HS-5 (cell line): ENCODE measurements around the gene B4GALT5.
"Not testable (repeated sequence)": the region's sequence is repeated elsewhere in the genome, so short reads cannot be mapped to it uniquely, and the experiment has no call there.

Experiments used
- DNase-seq: peaks from one replicate; pipeline ENCODE4 v3.0.0-alpha.2; 2012; ENCODE audit warnings: low read depth

B4GALT5 gene

DNA sequence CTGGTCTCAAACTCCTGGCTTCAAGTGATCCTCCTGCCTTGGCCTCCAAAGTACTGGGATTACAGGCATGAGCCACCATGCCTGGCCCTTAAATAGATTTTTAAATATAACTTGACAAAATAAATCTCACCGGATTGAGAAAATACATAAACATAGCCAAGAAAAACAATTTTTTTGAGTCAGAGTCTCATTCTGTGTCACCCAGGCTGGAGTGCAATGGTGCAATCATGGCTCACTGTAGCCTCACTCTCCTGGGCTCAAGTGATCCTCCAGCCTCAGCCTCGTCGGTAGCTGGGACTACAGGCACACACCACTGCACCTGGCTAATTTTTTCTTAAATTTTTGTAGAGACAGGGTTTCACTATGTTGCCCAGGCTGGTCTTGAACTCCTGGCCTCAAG is 85.4 kb downstream of the B4GALT5 start:
- DNase-seq: not testable (repeated sequence)

DNA sequence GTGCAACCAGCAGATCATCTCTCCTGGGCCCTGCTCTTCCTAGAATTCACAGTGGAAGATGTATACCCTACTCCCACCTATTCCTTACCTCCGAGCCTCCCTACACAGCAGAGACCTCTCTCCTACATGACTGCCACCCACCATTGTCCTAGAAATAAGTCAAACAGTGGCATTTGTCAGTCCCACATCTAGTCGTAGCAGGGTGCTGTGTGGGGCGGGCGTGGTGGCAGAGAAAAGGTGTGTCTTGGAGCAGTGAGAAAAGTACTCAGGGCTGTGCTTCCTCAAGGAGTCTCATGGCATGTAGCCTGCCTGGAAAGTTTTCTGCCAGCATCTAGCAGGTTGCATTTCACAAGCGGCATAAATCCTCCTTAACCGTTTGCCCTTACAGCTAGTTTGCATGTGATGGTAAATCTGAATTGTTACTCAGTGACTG is 86.3 kb downstream of the B4GALT5 start:
- DNase-seq: no peak

DNA sequence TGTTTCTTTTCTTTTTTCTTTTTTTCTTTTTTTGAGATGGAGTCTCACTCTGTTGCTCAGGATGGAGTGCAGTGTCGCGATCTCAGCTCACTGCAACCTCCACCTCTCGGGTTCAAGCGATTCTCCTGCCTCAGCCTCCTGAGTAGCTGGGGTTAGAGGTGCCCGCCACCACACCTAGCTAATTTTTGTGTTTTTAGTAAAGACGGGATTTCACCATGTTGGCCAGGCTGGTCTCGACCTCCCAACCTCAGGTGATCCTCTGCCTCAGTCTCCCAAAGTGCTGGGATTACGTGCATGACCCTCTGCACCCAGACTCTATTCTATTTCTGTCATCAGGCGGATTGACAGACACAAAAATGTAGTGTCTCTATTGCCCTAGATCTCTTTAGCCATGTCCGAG is 88.7 kb downstream of the B4GALT5 start:
- DNase-seq: not testable (repeated sequence)

DNA sequence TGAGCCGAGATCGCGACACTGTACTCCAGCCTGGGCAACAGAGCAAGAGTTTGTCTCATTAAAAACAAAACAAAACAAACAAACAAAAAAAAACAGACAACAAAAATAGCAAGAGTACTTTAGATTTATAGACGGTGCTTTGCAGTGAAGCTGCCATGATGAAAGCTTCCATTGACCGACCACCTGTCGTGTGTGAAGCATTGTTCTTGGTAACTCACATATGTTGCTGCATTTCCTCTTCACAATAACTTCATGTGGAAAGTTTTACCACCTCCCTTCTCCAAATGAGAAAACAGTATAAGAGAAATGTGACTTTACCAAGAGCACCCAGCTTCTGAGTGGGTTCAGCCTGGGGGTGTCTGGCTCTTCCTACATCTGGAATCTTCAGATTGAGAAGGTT is 89.4 kb downstream of the B4GALT5 start:
- DNase-seq: no peak

DNA sequence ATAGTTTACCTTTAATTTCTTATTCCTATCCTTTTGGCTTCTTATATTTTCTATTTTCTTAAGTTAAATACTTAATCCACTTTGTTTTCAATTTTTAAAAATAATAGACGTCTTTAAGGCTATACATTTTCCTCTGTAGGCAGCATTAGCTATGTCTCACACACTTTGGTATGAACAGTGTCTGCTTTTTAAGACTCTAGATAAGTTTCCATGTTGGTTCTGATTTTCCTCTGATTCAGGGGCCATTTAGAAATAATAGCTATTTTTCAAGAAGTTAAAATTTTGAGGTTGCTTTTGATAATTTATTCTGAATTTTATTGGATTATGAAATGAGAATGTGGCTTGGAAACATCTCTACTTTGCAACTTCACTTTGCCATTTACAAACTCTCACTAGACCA is 91.4 kb downstream of the B4GALT5 start:
- no peak for DNase-seq

DNA sequence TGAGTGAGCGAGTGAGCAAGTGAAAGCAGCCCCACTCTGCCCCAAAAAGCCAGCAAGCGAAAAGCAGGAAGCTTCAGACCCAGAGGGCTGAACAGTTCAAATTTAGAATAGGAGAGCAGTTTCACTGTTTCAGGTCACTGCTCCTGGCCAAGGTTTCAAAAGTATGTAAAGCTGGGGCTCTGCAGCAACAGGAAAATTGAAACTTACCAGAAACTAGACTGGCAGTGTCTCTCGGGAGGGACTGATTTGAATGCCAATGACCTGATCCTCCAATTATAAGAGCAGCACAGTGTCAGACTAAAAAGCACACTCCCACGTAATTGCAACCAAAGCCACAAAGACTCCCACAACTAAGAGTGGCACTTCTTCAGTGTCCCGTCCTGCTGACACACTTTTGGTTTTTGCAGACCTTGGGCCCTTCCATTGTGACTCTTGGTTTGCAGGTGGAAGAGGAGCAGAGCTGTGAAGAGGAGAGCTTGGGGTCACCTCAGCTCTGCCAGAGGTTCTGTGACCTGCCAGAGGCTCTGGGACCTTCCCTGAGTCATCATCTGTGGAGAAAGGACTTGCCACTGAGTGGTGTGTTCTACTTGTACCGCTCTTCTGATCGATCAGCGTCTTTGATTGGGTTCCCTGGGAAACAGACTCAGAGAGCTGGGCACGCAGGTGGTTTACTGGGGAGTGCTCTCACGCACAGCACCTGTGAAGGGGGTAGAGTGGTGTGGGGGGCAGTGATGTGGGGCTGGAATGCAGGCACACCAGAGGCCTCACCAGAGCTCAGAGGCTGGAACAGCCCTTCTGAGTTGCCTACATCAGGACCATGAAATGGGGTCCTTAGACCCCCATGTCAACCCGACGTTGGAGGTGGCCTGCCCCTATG is 93.1 kb downstream of the B4GALT5 start:
- DNase-seq: no peak

DNA sequence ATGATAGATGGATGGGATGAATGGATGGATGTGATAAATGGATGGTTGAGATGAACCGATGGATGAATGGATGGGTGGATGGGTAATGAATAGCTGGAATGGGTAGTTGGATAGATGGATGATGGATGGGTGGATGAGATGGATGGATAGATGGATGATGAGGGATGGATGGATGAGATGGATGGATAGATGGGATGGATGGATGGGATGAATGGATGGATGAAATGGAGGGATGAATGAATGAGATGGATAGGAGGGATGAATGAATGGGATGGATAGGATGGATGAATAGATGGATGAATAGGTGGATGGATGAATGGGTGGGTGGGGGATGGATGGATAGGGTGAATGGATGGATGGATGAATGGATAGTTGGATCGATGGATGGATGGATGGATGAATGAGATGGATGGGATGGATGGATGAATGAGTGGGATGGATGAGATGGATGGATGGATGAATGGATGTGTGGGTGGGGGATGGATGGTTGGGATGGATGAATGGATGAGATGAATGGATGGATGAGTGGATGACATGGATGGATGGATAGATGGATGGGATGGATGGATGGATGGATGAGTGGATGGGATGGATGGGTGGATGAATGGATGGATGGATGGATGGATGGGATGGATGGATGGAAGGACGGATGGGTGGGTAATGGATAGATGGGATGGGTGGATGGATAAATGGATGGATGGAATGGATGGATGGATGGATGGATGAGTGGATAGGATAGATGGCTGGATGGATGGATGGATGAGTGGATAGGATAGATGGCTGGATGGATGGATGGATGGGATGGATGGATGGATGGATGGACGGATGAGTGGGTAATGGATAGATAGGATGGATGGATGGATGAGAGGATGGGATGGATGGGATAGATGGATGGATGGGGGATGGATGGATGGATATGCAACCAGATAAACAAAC is 94.3 kb downstream of the B4GALT5 start:
- no peak for DNase-seq

DNA sequence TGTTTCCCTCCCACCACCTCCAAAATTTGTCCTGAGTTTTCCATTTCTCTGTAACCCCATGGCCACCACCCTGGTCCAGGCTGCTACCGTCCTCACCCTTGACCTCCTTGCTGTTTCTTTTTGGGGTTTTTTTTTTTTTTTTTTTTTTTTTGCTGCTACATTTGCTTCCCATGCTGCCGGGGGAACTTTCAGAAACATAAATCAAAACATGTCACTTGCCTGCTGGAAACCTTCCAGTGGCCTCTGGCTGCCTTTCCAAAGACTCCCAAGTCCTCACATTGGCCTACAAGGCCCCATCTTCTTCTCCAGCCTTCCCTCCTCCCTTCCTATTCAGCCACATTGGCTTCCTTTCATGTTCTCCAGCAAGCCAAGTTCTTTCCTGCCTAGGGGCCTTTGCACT is 95.4 kb downstream of the B4GALT5 start:
- no peak for DNase-seq

DNA sequence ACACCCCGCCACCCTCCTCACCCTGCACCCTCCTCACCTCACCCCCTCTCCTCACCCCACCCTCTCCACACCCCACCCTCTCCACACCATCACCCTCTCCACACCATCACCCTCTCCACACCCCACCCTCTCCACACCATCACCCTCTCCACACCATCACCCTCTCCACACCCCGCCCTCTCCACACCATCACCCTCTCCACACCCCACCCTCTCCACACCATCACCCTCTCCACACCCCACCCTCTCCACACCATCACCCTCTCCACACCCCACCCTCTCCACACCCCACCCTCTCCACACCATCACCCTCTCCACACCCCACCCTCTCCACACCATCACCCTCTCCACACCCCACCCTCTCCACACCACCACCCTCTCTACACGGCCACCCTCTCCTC is 96.3 kb downstream of the B4GALT5 start:
- not testable (repeated sequence) for DNase-seq

DNA sequence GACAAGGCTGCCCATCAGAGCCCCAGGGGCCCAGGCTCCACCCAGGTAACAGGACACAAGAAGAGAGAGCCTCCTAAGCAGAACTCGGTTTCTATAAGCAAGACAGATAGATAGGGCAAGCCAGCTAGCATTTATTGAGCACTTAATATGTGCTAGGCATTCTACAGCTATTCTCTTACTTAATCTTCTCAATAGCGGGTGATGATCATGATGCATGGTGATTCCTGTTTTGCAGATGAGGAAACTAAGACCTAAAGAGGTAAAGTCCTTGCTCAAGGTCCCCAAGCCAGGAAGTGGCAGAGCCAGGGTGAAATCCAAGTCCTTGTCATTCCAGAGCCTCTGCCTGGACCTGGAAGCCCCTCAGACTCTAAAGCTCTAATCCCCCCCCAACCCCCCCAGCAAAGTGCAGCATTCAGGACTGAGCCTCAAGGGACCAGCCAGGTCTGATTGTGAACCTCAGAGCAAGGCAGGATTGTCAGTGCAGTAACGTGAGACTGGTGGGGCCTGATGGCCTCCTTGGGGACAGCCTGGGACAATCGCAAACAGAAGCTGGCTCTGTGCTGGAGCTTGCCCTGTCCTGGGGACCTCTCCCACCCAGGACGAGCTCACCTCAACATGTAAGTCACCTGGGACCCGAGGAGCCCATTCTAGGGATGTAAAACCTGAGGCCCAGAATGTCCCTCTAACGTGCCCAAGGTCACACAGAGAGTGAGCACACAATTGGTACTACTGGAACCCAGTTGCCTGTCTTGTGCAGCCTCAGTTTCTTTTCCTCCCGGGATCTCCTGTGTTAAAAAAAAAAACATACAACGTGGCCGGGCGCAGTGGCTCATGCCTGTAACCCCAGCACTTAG is 97.3 kb downstream of the B4GALT5 start:
- DNase-seq: no peak

DNA sequence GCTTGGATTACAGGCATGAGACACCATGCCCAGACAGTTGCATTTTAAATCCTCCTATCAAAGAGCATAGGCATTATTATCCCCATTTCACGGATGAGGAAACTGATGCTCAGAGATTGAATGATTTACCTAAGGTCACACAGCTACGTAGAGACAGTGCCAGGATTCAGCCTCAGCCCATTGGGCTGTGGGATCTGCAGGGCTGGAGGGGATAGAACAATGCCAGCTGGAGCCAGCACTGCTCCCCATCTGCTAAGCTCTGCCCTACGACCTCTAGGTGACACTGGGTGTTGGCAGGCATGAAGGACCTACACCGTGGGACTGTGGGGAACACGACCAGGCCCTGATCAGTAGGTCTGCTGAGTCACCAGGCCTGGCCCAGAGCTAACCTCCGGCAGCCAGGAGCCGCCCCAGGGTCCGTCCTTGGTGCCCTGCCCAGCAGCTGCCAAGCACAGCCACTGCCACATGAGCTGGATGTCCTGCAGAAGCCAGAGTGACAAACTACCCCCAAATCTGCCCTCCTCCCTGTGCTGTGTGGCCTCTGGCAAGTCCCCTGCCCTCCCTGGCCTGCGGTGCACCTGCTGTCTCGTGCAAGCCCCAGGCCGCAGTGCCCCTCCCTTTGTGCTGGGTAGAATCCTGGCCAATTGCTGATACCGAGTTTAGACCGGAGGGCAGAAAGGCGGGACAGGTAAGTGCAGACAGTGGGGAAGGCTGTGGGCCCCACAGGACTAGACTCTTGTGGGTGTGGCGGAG is 98.1 kb downstream of the B4GALT5 start:
- no peak for DNase-seq

DNA sequence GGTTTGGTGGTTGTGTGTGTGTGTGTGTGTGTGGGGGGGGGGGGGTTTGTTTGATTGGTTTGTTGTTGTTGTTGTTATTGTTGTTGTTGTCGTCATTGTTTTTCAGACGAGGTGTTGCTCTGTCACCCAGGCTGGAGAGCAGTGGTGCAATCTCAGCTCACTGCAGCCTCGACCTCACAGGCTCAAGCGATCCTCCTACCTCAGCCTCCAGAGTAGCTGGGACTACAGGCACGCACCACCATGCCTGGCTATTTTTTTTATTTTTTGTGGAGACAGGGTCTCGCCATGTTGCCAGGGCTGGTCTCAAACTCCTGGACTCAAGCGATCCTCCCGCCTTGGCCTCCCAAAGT is 98.7 kb downstream of the B4GALT5 start:
- not testable (repeated sequence) for DNase-seq

DNA sequence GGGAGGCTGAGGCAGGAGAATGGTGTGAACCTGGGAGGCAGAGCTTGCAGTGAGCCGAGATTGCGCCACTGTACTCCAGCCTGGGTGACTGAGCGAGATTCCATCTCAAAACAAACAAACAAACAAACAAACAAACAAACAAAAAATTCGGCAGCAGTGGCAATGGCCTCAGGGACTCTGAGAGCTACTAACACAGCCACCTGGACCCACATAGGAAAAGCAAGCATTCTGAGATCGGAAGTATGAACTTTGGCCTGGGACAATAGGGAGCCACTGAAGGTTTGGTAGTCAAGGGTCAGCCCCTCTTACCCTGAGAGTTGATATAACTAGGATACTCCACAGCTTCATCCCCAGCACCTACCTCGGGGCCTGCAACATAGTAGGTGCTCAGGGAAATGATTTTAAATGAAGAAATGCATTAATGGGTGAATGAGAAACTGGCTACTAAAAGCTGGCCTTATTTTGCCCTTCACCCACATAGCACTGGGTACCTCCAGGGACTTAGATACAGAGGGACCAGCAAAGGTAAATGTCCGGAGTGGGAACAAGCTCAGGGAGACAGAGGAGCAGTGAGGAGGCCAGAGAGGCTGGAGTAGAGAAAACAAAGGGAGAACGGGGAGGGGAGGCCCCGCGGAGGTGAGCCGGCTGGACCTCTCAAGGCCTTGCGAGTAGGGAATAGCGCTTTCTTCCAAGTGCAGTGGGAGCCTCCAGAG is 99.2 kb downstream of the B4GALT5 start:
- no peak for DNase-seq

DNA sequence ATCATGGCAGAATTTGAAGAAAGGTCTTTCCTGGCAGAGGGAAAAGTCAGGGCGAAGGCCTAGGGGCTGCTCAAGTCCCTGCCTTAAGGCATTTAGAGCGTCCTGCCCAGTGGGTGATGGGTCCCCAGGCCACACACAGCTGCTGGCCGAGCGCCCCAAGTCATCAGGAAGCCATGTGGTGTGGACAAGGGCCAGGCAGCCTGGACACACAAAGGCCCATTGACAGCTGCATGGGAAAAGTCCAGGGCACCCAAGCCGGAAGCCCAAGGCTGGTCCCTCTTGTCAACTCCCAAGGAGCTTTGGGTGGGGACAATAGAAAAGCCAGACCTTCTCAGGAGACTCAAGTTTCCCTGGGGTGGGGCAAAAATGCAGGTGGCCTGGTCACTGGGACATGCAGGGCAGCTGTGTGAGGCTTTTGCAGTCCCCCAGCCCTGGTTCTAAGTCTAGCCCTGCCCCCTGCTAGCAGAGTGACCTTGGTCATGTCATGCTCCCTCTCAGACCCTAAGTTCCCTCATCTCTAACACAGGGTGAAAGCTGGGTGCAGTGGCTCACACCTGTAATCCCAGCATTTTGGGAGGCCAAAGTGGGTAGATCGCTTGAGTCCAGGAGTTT is 101.4 kb downstream of the B4GALT5 start:
- no peak for DNase-seq

DNA sequence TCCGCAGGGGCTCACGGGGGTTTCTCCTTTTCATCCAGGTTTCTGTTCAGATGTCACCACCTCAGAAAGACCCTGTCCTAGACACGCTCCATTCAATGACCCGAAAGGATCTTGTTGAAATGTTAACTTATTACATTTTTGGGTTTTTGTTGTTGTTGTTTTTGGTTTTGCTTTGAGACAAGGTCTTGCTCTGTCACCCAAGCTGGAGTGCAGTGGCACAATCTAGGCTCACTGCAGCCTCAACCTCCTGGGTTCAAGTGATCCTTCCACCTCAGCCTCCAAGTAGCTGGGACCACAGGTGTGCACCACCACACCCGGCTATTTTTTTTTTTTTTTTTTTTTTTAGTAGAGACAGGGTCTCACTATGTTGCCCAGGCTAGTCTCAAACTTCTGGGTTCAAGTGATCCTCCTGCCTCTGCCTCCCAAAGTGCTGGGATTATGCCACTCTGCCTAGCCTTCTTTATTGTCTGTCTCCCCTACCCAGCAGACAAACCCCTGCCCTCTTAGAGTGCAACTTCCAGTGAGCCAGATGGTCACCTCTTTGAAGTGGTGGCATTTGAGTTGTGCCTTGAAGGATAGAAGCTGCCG is 102.0 kb downstream of the B4GALT5 start:
- DNase-seq: not testable (repeated sequence)

DNA sequence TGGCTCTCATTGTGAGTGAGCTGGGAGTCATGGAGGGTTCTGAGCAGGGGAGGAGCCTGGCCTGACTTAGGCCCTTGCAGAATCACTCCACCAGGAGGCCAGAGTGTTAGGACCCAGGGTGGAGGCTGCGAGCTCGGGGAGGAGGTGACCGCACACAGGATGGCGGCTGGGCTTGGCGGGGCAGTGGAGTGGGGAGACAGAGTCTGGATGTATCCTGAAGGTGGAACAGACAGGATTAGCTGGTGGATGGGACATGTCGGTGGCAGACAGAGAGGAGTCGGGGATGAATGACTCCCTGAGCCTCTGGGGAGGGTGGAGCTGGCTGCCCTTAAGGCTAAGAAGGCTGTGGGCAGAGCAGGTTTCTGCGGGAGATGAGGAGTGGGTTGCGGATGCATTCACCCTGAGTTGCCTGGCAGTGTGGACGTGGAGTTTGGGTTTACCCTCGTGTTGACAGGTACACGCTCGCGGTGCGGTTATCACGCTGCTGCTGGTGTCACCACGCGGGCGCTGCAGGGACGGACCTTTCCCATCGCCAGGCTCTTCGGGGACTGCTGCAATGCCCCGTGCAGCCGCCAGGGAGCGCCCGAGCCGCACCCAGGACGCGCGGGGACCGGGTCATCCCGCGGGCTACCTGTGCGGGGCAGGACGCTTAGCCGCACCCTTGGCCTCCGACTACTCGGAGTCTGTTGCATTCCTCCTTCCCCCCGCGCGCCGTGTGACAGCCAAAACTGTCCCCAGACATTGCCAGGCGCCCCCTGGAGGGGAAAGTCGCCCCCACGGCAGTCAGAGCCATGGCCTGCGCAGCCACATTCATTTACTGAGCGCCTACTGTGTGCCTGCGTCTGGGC is 102.8 kb downstream of the B4GALT5 start:
- DNase-seq: peak; percentile 52

DNA sequence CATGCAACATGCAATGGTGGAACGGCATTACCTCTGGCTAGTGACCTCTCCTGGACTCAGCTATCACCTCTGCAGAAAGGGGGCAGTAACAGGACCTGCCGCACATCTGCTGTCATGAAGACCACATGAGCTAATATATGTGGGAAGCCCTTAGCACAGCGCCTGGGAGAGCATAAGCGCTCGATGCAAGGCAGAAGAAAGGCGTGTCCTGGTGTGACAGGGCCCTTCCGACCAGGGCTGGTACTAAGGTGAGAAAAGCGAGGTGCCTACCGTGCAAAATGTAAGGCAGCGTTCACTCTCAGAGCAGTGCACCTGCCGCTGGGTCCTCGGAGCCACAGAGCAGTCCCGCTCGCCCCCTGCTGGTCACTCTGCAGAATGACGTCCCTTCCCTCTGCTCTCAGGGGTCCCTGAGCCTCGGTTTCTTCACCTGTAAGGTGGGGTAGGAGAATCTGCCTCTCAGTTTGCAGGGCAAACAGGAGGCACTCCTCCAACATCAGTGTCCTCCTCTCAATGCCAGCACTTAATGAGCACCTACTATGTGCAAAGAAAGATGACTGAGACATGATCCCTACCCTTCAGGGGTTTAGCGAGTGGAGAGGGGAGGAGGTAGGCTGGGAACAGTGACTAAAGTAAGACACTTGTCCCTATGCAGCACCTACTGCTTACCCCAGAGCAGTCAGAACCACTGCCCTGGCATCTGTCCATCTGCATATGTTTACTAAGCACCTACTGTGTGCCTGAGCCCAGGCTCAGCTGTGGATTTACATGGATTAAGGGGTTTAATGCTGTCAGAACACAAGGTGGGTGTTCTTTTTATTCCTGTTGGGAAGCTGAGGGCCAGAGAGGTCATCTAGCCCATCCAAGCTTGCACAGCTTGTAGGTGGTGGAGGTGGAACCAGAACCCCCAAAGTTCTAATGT is 104.7 kb downstream of the B4GALT5 start:
- peak; percentile 57 for DNase-seq

DNA sequence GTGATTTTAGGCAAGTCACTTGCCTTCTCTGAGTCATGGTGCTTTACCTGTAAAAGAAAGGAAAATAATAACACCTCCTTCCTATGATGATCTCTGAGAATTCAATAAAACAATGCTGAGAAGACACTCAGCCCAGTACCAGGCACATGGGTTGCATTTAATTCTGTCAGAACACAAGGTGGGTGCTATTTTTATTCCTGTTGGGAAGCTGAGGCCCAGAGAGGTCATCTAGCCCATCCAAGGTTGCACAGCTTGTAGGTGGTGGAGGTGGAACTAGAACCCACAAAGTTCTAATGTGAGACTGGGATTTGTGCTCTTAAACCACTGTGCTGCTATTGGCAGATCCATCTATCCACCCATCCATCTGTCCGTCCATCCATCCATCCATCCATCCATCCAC is 106.1 kb downstream of the B4GALT5 start:
- no peak for DNase-seq
